ENCODE measurements around the gene NOC4L.
"Not testable (repeated sequence)": the region's sequence is repeated elsewhere in the genome, so short reads cannot be mapped to it uniquely, and the experiment has no call there.

NOC4L gene

DNA sequence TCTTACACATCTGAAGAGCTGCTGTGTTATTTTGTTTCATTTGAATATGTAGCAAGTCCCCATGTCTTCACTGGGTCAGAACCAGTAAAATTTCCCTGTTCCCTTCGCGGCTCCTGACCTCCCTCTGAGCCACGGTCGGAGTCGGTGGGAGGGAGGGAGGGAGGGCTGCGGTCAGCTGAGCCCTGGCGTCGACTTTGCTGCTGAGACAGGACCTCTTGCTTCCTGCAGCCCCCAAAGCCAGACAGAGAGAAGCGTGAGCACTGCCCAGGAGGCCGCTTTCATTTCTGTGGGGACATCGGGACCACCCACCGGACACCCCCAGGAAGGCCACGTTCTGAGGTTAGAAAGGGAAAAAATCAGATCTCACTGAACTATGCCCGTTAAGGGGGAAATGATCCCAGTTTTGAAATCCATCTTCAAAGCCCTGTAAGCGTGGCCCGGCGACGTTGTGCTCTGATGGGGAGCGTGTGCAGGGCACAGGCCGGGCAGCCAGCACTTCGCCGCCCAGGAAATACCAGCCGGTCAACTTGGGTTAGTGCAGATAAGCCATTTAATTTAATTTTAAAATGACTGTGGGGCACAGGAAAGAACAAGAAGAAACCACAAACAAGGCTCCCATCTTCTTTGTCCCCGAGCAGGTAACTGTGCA lies 42.1 kb downstream of the NOC4L start:
- DNase-seq = no peak

DNA sequence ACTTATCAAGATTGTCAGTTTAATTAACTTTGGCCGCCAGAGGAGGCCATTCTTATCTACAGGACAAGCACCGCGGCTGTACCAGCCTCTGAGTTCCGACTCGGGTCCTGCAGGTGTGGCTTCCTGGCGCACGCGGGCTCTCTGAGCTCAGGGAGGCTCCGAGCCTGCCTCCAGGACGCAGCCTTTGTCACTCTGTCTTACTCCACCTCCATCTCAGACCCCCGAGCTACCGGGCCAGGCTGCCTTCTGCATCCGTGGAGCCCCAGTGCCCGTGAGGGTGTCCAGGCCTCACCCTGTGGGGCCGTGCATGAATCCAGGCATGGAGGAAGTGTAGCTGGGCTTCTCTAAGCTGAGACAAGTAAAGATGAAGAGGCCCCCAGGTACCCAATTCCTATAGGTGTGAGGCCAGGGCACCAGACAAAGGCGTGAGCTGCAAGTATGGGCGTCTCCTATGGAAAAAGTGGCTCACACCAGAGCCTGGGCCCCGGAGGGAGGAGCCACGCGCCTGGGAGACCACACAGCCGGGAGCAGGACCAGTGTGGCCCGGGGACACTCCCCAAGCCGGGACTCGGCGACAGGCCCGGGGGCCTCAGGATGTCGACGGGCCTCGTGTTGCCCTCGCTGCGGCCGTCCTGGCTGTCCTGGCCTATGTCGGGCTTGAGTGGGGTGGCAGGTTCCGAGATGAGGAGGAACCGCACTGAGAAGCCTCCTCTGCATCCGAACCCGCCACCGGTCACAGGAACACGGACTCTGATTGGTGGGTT lies 42.8 kb downstream of the NOC4L start:
- DNase-seq = no peak

DNA sequence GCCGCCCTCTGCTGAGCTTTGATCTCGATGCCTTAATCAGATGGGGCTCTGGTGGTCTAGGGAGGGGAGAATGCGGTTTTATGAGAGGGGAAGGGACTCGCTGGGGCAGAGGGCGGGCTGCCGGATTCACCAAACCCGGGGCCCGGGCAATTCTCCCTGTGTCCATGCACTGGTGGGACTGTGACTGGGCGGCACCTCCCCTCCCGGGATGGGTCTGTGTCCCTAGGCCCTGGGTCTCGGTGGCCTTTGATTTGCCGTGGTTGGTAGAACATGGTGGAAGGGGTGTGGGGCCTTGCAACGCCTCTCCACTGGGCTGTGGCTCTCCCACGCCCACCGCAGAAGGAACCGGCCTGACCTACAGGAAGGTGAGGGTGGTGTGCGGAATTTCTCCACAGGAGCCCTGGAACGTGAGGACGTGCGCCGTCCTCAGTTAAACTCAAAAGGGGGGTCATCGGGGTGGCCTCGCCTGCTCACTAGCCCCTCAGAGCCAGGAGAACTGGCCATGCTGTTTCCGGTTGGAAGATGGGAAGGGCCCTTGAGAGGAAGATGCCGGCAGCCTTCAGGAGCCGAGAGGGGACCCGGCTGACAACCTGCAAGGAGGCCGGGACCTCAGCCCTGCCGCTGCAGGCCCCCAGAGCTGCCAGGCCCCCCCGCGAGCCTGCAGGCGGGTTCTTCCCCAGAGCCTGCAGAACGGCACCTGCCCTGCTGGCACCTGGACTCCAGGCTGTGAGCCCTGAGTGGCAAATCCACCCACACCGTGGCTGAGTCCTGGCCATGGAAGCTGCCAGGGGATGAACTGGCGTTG lies 43.6 kb downstream of the NOC4L start:
- no peak for DNase-seq

DNA sequence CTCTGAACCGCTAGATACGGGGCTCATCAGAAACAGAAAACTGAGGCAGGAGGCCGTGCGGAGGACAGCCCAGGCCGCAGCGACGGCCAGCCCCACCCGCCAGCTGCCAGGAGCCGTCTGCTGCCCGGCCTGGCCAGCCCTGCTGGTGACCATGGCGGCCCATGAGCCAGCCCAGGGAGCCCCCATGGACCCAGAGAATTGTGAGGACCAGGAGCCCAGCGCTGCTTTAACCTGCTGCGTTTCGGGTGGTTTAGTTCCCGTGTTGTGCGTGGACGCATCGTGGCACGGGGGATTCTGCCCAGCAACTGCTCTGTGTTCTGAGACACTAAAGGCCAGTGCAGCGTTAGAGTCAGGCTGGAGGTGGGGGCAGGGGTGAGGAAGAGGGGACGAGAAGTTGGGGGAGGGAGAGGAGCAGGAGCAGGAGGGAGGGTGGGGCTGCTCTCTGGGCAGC lies 44.2 kb downstream of the NOC4L start:
- no peak for DNase-seq

DNA sequence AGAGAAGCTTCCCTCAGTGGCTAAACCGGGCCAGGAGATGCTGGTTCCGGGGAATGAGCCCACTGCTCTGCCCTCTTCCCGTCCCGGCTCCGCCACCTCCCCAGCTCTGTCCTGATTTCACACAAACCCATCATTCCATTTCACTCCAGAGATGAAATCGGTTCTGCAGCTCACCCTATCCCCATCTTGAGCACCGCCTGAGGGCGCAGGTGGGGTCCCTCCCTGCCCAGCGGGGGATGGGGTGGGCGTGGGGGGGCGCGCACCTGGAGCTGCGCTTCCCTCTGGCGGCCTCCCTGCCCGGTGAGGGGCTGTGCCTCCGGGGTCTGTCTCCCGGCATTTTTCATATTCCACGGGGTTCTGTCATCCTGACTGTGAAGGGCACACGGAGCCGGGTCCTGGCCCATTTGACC lies 44.7 kb downstream of the NOC4L start:
- no peak for DNase-seq

DNA sequence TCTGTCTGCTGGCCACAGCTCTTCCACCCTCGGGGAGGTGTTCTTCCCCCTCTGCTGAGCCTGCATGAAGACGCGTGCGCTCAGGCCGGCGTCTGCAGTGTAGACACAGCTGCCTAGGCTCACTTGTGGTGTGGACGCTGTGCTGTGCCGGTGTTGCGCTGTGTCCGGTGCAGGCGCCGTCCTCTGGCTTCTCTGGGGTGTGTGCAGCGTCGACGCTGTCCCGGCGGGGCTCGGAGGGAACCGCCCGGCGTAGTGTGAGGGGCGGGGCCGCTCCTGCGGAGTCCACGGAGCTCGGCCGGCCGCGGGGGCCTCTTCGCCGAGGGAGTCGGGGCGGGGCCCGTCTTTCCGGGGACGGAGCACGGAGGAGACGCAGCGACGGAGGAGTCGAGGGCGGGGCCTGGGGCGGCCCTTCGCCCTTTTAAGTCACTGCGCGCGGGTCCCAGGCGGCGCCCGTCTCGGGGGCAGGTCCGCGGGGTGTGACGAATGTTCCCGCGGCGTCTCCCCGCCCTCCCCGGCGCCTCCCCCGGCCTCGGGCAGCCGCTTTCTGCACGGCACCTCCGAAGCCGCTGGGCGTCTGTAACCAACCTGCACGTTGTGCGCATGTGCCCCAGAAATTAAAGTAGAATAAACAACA lies 45.2 kb downstream of the NOC4L start:
- peak; percentile 87 for DNase-seq

DNA sequence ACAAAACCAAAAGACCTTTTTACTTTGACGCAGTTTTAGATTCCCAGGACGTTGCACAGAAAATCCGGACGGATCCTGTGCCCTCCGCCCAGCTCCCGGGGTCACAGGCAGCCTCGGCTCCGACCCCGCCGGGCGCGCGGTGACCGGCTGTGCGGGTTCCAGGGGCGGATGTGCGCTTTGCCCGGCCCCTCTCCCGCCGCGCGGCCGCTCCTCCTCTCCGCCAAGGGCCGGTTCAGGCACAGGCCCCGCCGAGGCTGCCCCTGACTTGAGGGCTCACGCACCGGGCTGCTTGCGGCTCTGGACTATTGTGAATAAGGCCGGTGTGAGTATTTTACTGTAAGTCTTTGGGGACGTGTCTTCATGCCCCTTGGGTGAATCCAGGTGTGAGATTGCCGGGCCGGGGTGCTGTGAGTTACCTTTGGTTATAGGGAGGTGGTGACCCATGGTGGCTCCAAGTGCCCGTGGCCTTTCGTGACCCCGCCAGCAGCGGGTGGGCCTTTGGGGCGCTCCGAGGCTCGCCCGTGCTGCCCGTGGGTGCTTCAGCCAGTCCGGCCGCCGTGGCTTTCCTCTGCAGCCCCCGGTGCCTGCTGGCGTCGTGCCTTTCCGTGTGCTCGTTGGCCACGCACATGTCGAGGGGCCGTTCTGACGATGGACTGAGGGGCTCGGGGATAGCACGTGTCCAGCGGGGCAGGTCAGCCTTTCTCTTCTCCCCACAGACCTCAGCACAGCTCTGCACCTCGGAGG lies 45.9 kb downstream of the NOC4L start:
- no peak for DNase-seq

DNA sequence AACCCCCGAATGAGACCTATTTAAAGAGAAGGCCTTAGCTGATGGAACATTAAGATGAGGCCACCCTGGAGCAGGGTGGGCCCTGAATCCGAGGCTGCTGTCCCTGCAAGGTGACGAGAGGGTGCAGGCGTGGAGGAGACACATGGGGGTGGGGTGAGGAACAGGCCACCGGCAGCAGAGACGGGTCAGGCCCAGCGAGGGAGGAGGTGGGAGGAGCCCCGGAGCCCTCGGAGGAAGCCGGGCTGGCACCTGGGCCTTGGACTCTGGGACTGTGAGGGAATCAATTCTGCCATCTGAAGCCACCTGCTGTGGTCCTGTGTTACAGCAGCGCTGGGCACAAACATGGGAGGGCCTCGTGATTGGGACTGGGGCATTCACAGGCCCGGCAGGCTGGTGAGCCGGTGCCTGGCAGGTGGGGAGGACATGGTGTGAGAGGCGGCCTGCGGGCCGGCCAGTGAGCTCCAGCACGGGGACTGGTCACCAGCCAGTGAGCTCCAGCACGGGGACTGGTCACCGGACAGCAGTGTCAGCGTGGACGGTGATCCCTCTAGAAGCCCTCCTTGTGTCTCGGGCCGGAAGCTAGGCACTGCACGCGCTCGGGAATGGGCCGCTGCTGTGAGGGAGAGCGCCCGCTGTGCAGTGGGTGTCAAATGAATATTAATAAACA lies 46.7 kb downstream of the NOC4L start:
- no peak for DNase-seq

DNA sequence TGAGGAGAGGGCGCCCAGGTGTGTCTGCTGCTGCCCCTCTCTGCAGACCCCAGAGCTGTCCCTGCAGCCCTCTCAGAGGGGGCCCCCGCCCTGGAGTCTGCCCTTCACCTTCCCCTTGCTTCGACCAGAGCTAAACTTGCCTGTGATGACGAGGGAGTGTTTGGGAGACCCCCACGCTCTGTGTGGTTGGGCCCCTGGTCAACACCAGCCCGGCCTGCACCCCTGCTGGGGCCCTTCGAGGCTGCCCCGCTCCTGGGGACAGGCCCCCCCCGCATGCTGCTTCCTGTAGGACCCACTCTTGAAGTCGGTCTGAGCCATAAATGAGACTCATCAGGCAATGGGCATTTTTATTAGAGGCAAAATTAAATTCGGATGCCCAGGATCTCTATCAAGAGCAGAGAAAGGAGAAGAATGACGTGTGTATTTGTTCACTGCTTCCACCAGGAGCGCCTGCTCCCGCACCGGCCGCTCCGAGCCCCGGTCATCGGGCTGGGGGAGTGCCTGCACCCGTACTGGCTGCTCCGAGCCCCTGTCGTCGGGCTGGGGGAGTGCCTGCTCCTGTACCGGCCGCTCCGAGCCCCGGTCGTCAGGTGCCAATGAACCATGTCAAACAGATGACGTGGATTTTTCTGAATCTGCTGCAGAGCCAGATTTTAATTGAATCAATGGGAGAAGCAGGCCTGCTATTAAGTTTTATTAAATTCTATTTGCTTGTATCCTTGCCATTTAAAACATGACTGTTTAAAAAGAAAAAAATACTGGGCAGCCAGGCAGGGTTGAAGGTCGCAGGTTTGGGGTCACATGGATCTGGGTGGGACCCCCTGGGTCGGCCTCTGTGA lies 47.7 kb downstream of the NOC4L start:
- DNase-seq = no peak

DNA sequence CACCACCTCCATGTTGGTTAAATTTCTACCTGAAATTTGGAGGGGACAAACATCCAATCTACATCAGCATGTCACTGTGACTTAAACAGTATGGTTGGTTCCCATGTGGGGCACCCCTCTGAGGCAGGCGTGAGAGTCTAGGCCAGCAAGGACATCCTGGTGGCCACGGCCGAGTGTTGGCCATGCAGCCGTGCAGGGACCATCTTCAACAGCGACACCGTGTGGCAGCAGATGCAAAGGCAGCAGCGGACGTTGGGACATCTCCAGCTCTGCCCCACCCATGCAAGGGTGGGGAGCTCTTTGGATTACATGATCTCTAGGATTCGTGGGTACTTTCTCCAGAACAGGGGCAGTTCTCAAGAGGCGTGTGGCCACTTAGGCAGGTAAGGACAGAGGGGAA lies 49.8 kb downstream of the NOC4L start:
- DNase-seq = no peak

DNA sequence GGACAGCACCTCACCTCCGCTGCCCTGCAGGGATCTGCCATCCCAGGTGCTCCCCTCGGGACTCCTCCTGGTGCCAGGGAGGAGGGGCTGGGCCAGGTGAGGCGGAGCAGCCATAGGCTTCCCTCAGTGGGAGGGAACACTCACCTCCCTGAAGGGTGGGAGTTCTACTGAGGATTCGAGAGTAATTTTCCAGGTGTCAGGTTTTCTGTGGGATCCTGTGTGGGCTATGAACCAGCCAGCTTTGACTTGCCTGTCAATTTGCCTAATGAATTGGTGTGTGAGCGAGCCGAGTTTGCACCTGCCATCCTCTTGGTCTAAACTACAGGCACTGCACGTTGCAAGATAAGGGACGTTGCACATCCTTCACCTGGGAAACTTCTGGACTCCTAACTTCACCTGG lies 50.3 kb downstream of the NOC4L start:
- DNase-seq = no peak

DNA sequence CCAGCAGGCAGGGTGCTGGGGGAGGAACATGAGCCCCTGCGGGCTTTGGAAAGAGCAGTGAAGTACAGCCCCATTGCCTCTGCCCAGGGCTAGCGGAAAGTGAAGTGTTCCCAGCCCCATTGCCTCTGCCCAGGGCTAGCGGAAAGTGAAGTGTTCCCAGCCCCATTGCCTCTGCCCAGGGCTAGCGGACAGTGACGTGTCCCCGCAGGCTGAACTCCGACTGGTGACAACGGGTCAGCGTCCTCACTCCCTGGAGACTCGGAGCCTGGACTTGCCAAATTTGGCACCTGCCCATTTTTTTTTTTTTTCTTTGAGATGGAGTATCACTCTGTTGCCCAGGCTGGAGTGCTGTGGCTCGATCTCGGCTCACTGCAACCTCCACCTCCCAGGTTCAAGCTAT lies 51.0 kb downstream of the NOC4L start:
- not testable (repeated sequence) for DNase-seq

DNA sequence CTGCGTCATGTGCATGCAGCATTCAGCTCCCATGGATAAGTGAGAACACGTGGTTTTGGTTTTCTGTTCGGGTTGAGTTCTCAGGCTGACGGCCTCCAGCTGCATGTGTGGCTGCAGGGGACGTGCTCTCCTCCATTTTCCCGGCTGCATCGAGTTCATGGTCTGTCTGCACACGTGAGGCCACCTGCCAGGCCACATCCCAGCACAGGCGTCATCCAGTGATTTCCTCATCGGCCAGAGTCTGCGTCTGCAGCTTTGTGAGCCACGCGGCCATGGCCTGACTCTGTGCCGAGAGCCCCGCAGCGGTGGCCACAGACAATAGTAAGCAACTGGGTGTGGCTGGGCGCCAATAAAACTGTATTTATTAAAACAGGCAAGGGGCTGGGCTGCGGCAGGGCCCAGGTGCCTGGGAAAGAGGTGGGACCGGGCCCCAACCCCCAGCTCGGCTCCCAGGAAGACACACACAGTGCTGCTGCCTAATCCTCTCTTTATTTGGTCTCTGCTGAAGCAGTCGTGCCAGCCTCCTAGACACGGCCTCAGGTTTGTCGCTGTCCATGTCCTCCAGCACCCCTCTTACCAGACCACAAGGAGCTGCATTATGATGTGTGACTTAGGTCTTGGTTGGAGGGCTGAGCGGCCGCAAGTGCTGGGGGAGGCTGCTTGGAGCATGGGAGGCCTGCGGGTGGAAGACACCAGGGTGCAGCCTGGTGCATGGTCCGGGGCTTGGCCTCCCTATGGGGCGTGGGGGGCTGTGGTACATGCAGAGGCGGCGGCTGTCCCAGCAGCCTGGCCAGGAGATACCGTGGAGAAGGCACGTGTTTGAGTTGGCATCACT lies 52.0 kb downstream of the NOC4L start:
- DNase-seq = no peak

DNA sequence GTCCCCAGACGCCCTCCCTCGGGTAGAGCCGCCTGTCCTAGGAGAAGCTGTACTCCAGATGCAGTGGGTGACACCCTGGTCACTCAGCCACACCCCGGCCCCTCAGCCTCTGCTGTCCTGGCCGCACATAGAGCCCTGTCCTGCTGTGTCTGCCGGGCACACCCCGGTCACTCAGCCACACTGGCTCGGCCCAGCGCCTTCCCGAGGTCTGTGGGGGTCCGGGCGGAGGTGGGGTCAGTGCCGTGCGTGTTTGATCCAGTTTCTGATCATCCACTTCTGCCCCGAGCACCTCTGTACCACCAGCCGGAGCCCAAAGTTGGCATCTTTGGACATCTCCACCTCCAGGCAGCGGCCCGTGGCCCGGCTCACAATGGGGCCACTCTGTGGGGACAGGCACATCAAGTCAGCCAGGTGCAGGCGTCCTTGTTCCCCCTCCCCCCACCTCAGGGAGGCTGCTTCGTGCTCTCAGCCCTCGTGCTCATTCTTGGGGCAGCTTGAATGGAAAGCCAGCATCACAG lies 52.7 kb downstream of the NOC4L start:
- DNase-seq = no peak

DNA sequence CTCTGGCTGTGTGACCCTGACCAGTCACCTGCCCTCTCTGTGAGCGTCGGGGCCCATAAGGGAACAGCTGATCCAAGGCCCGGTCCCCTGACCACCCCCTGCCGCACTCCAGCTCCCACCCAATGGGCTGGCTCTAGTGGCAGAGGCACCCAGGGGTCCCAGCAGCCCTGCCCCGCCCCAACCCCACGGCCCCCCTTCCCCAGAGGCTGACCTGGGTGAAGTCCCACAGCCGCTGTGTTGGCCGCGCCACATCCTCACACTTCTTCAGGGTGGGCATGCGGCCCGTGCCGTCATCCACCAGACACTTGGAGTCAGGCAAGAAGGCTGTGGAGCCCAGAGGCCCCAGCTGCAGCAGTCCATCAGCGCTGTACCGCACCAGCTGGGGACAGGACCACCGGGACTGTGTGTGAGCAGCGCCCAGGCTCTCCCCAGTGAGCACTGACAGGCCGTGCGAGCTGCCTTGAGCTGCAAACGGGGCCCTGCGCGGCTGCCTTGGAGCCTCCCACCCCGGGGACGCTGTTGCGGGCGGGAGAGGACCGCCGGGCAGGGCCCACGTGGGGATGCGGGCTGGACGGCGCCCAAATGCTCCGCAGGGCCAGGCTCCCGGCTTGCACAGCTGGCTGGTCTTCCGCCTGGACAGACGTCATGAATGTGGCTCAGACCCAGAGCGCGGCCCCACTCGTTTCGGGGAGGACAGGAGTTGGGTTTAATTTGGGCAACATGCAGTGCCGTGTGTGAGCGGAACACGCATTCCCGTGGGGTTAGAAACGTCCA lies 53.5 kb downstream of the NOC4L start:
- DNase-seq = peak; percentile 61

DNA sequence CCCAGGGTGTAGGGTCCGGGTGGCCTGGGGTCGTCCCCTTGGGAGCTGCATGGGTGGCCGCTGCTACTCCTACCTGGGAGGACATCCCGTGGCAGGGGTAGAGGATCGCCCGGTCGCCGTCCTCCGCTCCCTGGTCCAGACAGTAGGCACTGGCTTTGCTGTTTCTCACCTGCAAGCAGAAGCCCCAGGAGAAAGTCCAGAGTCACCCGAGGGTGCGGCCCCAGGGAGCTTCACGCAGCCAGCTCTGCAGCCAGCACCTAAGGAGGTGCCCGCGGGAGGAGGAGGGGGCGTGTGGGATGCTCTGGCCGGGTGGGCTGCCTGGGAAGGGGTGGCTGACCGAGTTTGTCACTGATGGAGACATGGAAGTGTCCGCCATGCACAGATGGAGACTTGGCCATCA lies 54.8 kb downstream of the NOC4L start:
- DNase-seq = no peak

DNA sequence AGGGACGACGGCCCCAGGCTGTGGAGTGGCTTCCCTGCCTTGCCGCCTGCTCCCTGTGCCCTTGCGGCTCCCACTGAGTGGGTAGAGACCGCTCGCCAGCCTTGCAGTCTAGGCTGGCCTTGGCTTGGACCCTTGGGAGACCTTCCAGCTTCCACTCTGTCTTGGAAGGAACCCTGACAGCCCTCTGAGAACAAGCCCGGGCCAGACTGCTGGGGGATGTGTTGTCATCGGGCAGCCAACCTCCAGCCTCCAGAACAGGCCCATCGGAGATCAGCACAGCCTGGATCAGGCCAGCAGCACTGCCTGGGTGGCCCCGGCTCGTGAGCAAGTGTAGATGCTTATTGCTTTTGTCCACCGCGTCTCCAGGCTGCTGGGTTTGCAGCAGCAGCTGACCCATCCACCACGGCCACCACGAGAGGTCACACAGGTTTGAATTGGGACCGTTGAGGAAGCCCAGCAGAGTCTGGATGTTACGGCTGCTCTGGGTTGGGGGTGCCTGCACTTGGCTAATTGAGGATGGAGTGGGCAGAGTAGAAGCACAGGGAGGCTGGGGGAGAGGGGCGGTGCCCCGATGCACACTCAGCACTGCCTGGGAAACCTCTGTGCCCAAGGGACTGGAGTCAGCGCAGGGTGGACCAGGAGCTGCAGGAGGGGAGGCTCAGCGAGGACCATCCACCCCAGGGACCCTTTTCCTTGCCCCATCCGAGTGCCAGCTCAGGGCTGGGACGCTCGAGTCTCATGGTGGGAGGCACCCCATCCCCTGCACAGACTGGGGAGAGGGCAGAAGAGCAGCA lies 55.5 kb downstream of the NOC4L start:
- DNase-seq = no peak

DNA sequence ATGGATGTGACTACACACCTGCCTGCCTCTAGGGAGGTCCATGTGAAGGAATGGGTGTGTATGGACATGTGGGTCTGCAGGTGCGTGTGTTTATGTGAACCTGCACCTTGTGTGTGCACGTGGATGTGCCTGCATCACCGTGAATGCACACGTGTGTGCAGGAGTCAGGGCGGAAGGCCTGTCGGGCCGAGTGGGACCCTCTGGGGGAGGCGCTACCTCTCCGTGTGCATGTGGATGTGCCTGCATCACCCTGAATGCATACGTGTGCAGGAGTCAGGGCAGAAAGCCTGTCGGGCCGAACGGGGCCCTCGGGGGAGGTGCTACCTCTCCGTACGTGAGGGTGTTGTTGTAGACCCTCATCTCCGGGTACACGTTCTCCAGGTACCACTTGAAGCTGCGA lies 56.5 kb downstream of the NOC4L start:
- no peak for DNase-seq
